ENCODE measurements around the gene KIR2DL1. TPM values are rescaled to one million over a fixed set of nuclear protein-coding genes. Genes with fewer than 3 reads are reported as not detected.
"Not testable (repeated sequence)": the region's sequence is repeated elsewhere in the genome, so short reads cannot be mapped to it uniquely, and the experiment has no call there.

KIR2DL1 gene
- total and polyA plus RNA-seq, 9 donors, result 0.12 TPM; not detected in 8

- DNase-seq, result no peak
- no peak overlapping the region for H3K4me3 ChIP-seq (ENCODE audit: low read length)
- WGBS (ENCODE audit: insufficient coverage), result 96% methylated on average over 5 of the region's 6 CpGs
Observed at GRCh38 chr19:54791476-54791875, 21.9 kb downstream of the KIR2DL1 start.

GRCh38 chr19:54792814-54793213 is 23.2 kb downstream of the KIR2DL1 start:
- peaks cover 3% of the 10 kb centered on the region for H3K9me3 ChIP-seq (replicated peaks; ENCODE audit: control insufficient read depth, low read depth, low read length)
- no peaks in the 10 kb centered on the region for H3K27me3 ChIP-seq (ENCODE audit: control insufficient read depth, insufficient read depth, low read length)
- no peak overlapping the region for H3K27ac ChIP-seq (ENCODE audit: low read length)
- H3K4me3 ChIP-seq (ENCODE audit: low read length), result no peak overlapping the region
- H3K36me3 ChIP-seq (ENCODE audit: control insufficient read depth, insufficient read depth, low read length), result no peaks in the 10 kb centered on the region
- H3K4me1 ChIP-seq (ENCODE audit: control insufficient read depth, insufficient read depth, low read length), result no peaks in the 10 kb centered on the region
- peak; percentile 35 for DNase-seq
- WGBS (ENCODE audit: insufficient coverage), result 40% methylated on average over 1 of the region's 8 CpGs

More at GRCh38 chr19:54791476-54791875, 21.9 kb downstream of the KIR2DL1 start:
- no peaks in the 10 kb centered on the region for H3K36me3 ChIP-seq (ENCODE audit: control insufficient read depth, insufficient read depth, low read length)
- no peaks in the 10 kb centered on the region for H3K9me3 ChIP-seq (replicated peaks; ENCODE audit: control insufficient read depth, low read depth, low read length)
- no peaks in the 10 kb centered on the region for H3K27me3 ChIP-seq (ENCODE audit: control insufficient read depth, insufficient read depth, low read length)
- H3K27ac ChIP-seq (ENCODE audit: low read length), result no peak overlapping the region
- no peaks in the 10 kb centered on the region for H3K4me1 ChIP-seq (ENCODE audit: control insufficient read depth, insufficient read depth, low read length)

- no peak overlapping the region for H3K27ac ChIP-seq (ENCODE audit: low read length)
- H3K4me3 ChIP-seq (ENCODE audit: low read length), result no peak overlapping the region
Observed at GRCh38 chr19:54795758-54796157, 26.2 kb downstream of the KIR2DL1 start.

GRCh38 chr19:54803410-54803809 is 33.8 kb downstream of the KIR2DL1 start, which contains the start of gene KIR2DL4:
Gene KIR2DL4 (plus strand): TSS chr19:54803610. CDS start chr19:54803652, 42 bp downstream.
- Histone ChIP-seq H3K27ac (ENCODE audit: low read length) (no peak within 1 kb of the TSS), H3K27me3 (ENCODE audit: control insufficient read depth, insufficient read depth, low read length) (no peaks in the 10 kb centered on the region), H3K9me3 (replicated peaks; ENCODE audit: control insufficient read depth, low read depth, low read length) (peaks cover 20% of the 10 kb centered on the region), H3K4me3 (ENCODE audit: low read length) (no peak within 1 kb of the TSS), H3K36me3 (ENCODE audit: control insufficient read depth, insufficient read depth, low read length) (no peaks in the 10 kb centered on the region), H3K4me1 (ENCODE audit: control insufficient read depth, insufficient read depth, low read length) (no peaks in the 10 kb centered on the region)
- WGBS (ENCODE audit: insufficient coverage), result 93% methylated on average over 3 of the region's 10 CpGs
- no peak for DNase-seq

More at GRCh38 chr19:54795758-54796157, 26.2 kb downstream of the KIR2DL1 start:
- no CpG with 5 or more reads among the region's 1 CpG for WGBS (ENCODE audit: insufficient coverage)
- no peaks in the 10 kb centered on the region for H3K27me3 ChIP-seq (ENCODE audit: control insufficient read depth, insufficient read depth, low read length)
- no peaks in the 10 kb centered on the region for H3K36me3 ChIP-seq (ENCODE audit: control insufficient read depth, insufficient read depth, low read length)
- DNase-seq, result peak; percentile 13
- peaks cover 3% of the 10 kb centered on the region for H3K9me3 ChIP-seq (replicated peaks; ENCODE audit: control insufficient read depth, low read depth, low read length)
- no peaks in the 10 kb centered on the region for H3K4me1 ChIP-seq (ENCODE audit: control insufficient read depth, insufficient read depth, low read length)

GRCh38 chr19:54804101-54804500 is 34.5 kb downstream of the KIR2DL1 start:
- no peak for DNase-seq
- Histone ChIP-seq H3K27me3 (ENCODE audit: control insufficient read depth, insufficient read depth, low read length) (no peaks in the 10 kb centered on the region), H3K4me1 (ENCODE audit: control insufficient read depth, insufficient read depth, low read length) (no peaks in the 10 kb centered on the region), H3K9me3 (replicated peaks; ENCODE audit: control insufficient read depth, low read depth, low read length) (peaks cover 23% of the 10 kb centered on the region), H3K27ac (ENCODE audit: low read length) (no peak overlapping the region), H3K4me3 (ENCODE audit: low read length) (no peak overlapping the region), H3K36me3 (ENCODE audit: control insufficient read depth, insufficient read depth, low read length) (no peaks in the 10 kb centered on the region)
- WGBS (ENCODE audit: insufficient coverage), result 63% methylated on average over 3 of the region's 5 CpGs

- Histone ChIP-seq H3K9me3 (replicated peaks; ENCODE audit: control insufficient read depth, low read depth, low read length) (peaks cover 28% of the 10 kb centered on the region), H3K4me1 (ENCODE audit: control insufficient read depth, insufficient read depth, low read length) (no peaks in the 10 kb centered on the region), H3K27ac (ENCODE audit: low read length) (no peak overlapping the region), H3K27me3 (ENCODE audit: control insufficient read depth, insufficient read depth, low read length) (no peaks in the 10 kb centered on the region), H3K36me3 (ENCODE audit: control insufficient read depth, insufficient read depth, low read length) (no peaks in the 10 kb centered on the region), H3K4me3 (ENCODE audit: low read length) (no peak overlapping the region)
- DNase-seq, result no peak
- 95% methylated on average over 7 of the region's 10 CpGs for WGBS (ENCODE audit: insufficient coverage)
Observed at GRCh38 chr19:54804571-54804970, 35.0 kb downstream of the KIR2DL1 start.

- no peak overlapping the region for H3K27ac ChIP-seq (ENCODE audit: low read length)
- H3K4me3 ChIP-seq (ENCODE audit: low read length), result no peak overlapping the region
- H3K36me3 ChIP-seq (ENCODE audit: control insufficient read depth, insufficient read depth, low read length), result no peaks in the 10 kb centered on the region
- no peaks in the 10 kb centered on the region for H3K4me1 ChIP-seq (ENCODE audit: control insufficient read depth, insufficient read depth, low read length)
- H3K9me3 ChIP-seq (replicated peaks; ENCODE audit: control insufficient read depth, low read depth, low read length), result peaks cover 30% of the 10 kb centered on the region
- H3K27me3 ChIP-seq (ENCODE audit: control insufficient read depth, insufficient read depth, low read length), result no peaks in the 10 kb centered on the region
- DNase-seq, result no peak
- WGBS (ENCODE audit: insufficient coverage), result 90% methylated on average over 12 of the region's 14 CpGs
Observed at GRCh38 chr19:54805665-54806515, 36.3 kb downstream of the KIR2DL1 start.

GRCh38 chr19:54806516-54806838 is 36.9 kb downstream of the KIR2DL1 start:
- no peaks in the 10 kb centered on the region for H3K4me1 ChIP-seq (ENCODE audit: control insufficient read depth, insufficient read depth, low read length)
- H3K9me3 ChIP-seq (replicated peaks; ENCODE audit: control insufficient read depth, low read depth, low read length), result peaks cover 30% of the 10 kb centered on the region
- DNase-seq, result no peak
- no peaks in the 10 kb centered on the region for H3K27me3 ChIP-seq (ENCODE audit: control insufficient read depth, insufficient read depth, low read length)
- no peak overlapping the region for H3K27ac ChIP-seq (ENCODE audit: low read length)
- no CpG with 5 or more reads among the region's 2 CpGs for WGBS (ENCODE audit: insufficient coverage)
- H3K4me3 ChIP-seq (ENCODE audit: low read length), result no peak overlapping the region
- H3K36me3 ChIP-seq (ENCODE audit: control insufficient read depth, insufficient read depth, low read length), result no peaks in the 10 kb centered on the region

GRCh38 chr19:54814571-54814970 is 45.0 kb downstream of the KIR2DL1 start:
- not testable (repeated sequence) for DNase-seq; H3K27me3 ChIP-seq (ENCODE audit: control insufficient read depth, insufficient read depth, low read length); H3K27ac ChIP-seq (ENCODE audit: low read length); H3K36me3 ChIP-seq (ENCODE audit: control insufficient read depth, insufficient read depth, low read length); H3K4me3 ChIP-seq (ENCODE audit: low read length); H3K4me1 ChIP-seq (ENCODE audit: control insufficient read depth, insufficient read depth, low read length)
- no CpG with 5 or more reads among the region's 3 CpGs for WGBS (ENCODE audit: insufficient coverage)
- peaks cover 14% of the 10 kb centered on the region for H3K9me3 ChIP-seq (replicated peaks; ENCODE audit: control insufficient read depth, low read depth, low read length)

GRCh38 chr19:54816251-54816650 is 46.7 kb downstream of the KIR2DL1 start, which contains the start of gene KIR3DL1:
Gene KIR3DL1 (plus strand): TSS chr19:54816468.
- not testable (repeated sequence) for H3K36me3 ChIP-seq (ENCODE audit: control insufficient read depth, insufficient read depth, low read length); DNase-seq

More at GRCh38 chr19:54816251-54816650, 46.7 kb downstream of the KIR2DL1 start, which contains the start of gene KIR3DL1:
- peaks cover 12% of the 10 kb centered on the region for H3K9me3 ChIP-seq (replicated peaks; ENCODE audit: control insufficient read depth, low read depth, low read length)
- H3K4me3 ChIP-seq (ENCODE audit: low read length); H3K27ac ChIP-seq (ENCODE audit: low read length); H3K4me1 ChIP-seq (ENCODE audit: control insufficient read depth, insufficient read depth, low read length); H3K27me3 ChIP-seq (ENCODE audit: control insufficient read depth, insufficient read depth, low read length): not testable (repeated sequence)
- 82% methylated on average over 13 of the region's 17 CpGs for WGBS (ENCODE audit: insufficient coverage)
